Caco-2 (cell line): ENCODE measurements around the gene KRT27. TPM values are rescaled to one million over a fixed set of nuclear protein-coding genes. Genes with fewer than 3 reads are reported as not detected.

Source experiments
- BruUV-seq: library from RNA; stranded (reverse); fragments of 400-500 nt; replicated peaks from 2 replicates; lab custom pipeline; 2021; lab: Mats Ljungman, UMichigan
- CTCF ChIA-PET: fragments of 300-600 bp; sonication (Branson Sonifier 250); formaldehyde crosslinking; loops from one replicate; lab custom pipeline; 2022; ENCODE audit warnings: antibody characterized with exemption; lab: Charles Lee
- POLR2A ChIA-PET: fragments of 300-600 bp; sonication (Branson Sonifier 250); formaldehyde crosslinking; loops from one replicate; lab custom pipeline; 2022; ENCODE audit warnings: antibody characterized with exemption; lab: Charles Lee
- DNase-seq, 2 experiments: peaks; one replicate each; pipeline versions ENCODE4 v3.0.0 to v3.0.0-alpha.2; 2020 to 2022
- H3K27me3 ChIP-seq: replicated peaks from 2 replicates; pipeline ENCODE4 v1.6.0; 2011; ENCODE audit warnings: low read length; ENCODE audit not compliant: control insufficient read depth, insufficient read depth
- H3K36me3 ChIP-seq: 2 replicates; pipeline ENCODE4 v1.5.1; 2011; ENCODE audit warnings: low read length; ENCODE audit not compliant: control insufficient read depth, insufficient read depth
- H3K4me1 ChIP-seq: fragments of 250-450 bp; sonication (Bioruptor Pico); 2 replicates; pipeline ENCODE4 v1.5.1; 2020; ENCODE audit warnings: mild to moderate bottlenecking
- H3K4me3 ChIP-seq: 2 replicates; pipeline ENCODE4 v1.5.1; 2011; ENCODE audit warnings: low read depth, mild to moderate bottlenecking, control low read depth, low read length
- H3K9me3 ChIP-seq: fragments of 250-450 bp; sonication (Bioruptor Pico); 2 replicates; pipeline ENCODE4 v1.5.1; 2020; ENCODE audit warnings: mild to moderate bottlenecking, moderate library complexity
- H3K27ac Mint-ChIP-seq: one replicate; pipeline ENCODE4 v1.8.0; 2022; ENCODE audit warnings: mixed read lengths; ENCODE audit not compliant: unreplicated experiment
- H3K27me3 Mint-ChIP-seq: one replicate; pipeline ENCODE4 v1.8.0; 2022; ENCODE audit warnings: mixed read lengths; ENCODE audit not compliant: insufficient read depth, unreplicated experiment
- H3K36me3 Mint-ChIP-seq: one replicate; pipeline ENCODE4 v1.8.0; 2022; ENCODE audit warnings: mild to moderate bottlenecking, mixed read lengths; ENCODE audit not compliant: insufficient read depth, unreplicated experiment
- H3K4me1 Mint-ChIP-seq: one replicate; pipeline ENCODE4 v1.8.0; 2022; ENCODE audit warnings: low read depth, mixed read lengths; ENCODE audit not compliant: unreplicated experiment
- H3K4me3 Mint-ChIP-seq: one replicate; pipeline ENCODE4 v1.8.0; 2022; ENCODE audit warnings: mild to moderate bottlenecking, moderate library complexity, mixed read lengths; ENCODE audit not compliant: unreplicated experiment
- H3K9me3 Mint-ChIP-seq: one replicate; pipeline ENCODE4 v1.8.0; 2022; ENCODE audit warnings: mixed read lengths; ENCODE audit not compliant: unreplicated experiment
- intact Hi-C: fragments of 100-400 bp; cut with micrococcal nuclease; formaldehyde crosslinking; loops from one replicate; pipeline ENCODE4 v1.10.0; 2022; ENCODE audit not compliant: unreplicated experiment
- total RNA-seq: library from RNA; stranded (reverse); gene quantifications from 2 replicates; pipeline ENCODE4 v1.2.3, GENCODE V29; 2022
- TF ChIP-seq, protein P1 (sequence below), 2 experiments: fragments of 200-600 bp in 1 of 2; IDR thresholded peaks; 1 replicate in 1 of 2; 2 replicates in 1 of 2; pipeline versions ENCODE4 v1.5.1 to v1.8.0; 2011 to 2022; ENCODE audit warnings: antibody characterized with exemption in 1 of 2, control low read depth in 1 of 2, inconsistent platforms in 1 of 2, low read depth in 1 of 2, low read length in 1 of 2, mild to moderate bottlenecking in 1 of 2, moderate library complexity in 1 of 2; ENCODE audit not compliant: insufficient read depth in 1 of 2, severe bottlenecking in 1 of 2, unreplicated experiment in 1 of 2

The KRT27 gene
- total RNA-seq, 1 experiment from 2014 or later, result not detected

GRCh38 chr17:40827746-40828453 is 45.5 kb upstream of the KRT27 start:
- intact Hi-C loops, result no loop called here
- no peaks in the 10 kb centered on the region for H3K9me3 Mint-ChIP-seq
- Histone ChIP-seq H3K9me3 (no peaks in the 10 kb centered on the region), H3K4me1 (no peaks in the 10 kb centered on the region), H3K4me3 (no peak overlapping the region), H3K27me3 (no peaks in the 10 kb centered on the region), H3K36me3 (no peaks in the 10 kb centered on the region)
- CTCF ChIA-PET, result no interaction called here
- no peak overlapping the region for H3K27ac Mint-ChIP-seq
- no peaks in the 10 kb centered on the region for H3K27me3 Mint-ChIP-seq
- DNase-seq, result no peak
- TF ChIP-seq, protein P1, sequence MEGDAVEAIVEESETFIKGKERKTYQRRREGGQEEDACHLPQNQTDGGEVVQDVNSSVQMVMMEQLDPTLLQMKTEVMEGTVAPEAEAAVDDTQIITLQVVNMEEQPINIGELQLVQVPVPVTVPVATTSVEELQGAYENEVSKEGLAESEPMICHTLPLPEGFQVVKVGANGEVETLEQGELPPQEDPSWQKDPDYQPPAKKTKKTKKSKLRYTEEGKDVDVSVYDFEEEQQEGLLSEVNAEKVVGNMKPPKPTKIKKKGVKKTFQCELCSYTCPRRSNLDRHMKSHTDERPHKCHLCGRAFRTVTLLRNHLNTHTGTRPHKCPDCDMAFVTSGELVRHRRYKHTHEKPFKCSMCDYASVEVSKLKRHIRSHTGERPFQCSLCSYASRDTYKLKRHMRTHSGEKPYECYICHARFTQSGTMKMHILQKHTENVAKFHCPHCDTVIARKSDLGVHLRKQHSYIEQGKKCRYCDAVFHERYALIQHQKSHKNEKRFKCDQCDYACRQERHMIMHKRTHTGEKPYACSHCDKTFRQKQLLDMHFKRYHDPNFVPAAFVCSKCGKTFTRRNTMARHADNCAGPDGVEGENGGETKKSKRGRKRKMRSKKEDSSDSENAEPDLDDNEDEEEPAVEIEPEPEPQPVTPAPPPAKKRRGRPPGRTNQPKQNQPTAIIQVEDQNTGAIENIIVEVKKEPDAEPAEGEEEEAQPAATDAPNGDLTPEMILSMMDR (IDR thresholded peaks at IDR 0.05; ENCODE audit: insufficient read depth in 1 of 2, low read depth in 1 of 2, low read length in 1 of 2, severe bottlenecking in 1 of 2, unreplicated experiment in 1 of 2), result no peak
- H3K4me1 Mint-ChIP-seq, result no peaks in the 10 kb centered on the region
- POLR2A ChIA-PET, result no interaction called here
- no peak overlapping the region for H3K4me3 Mint-ChIP-seq
- BruUV-seq, result no TSS peak
- no peaks in the 10 kb centered on the region for H3K36me3 Mint-ChIP-seq

- no peaks in the 10 kb centered on the region for H3K4me1 Mint-ChIP-seq
- Histone ChIP-seq H3K4me3 (no peak overlapping the region), H3K9me3 (no peaks in the 10 kb centered on the region), H3K27me3 (no peaks in the 10 kb centered on the region), H3K4me1 (no peaks in the 10 kb centered on the region), H3K36me3 (no peaks in the 10 kb centered on the region)
- intact Hi-C loops, result no loop called here
- TF ChIP-seq, protein P1 (IDR thresholded peaks at IDR 0.05; ENCODE audit: insufficient read depth in 1 of 2, low read depth in 1 of 2, low read length in 1 of 2, severe bottlenecking in 1 of 2, unreplicated experiment in 1 of 2), result no peak
- POLR2A ChIA-PET, result no interaction called here
- no peaks in the 10 kb centered on the region for H3K27me3 Mint-ChIP-seq
- BruUV-seq, result no TSS peak
- no peak overlapping the region for H3K27ac Mint-ChIP-seq
- no peak for DNase-seq
- no peaks in the 10 kb centered on the region for H3K36me3 Mint-ChIP-seq
- H3K9me3 Mint-ChIP-seq, result no peaks in the 10 kb centered on the region
- no peak overlapping the region for H3K4me3 Mint-ChIP-seq
- CTCF ChIA-PET, result no interaction called here
Measured at GRCh38 chr17:40825599-40825998, 43.2 kb upstream of the KRT27 start.

- CTCF ChIA-PET, result no interaction called here
- H3K4me3 Mint-ChIP-seq, result no peak overlapping the region
- H3K9me3 Mint-ChIP-seq, result no peaks in the 10 kb centered on the region
- TF ChIP-seq, protein P1 (IDR thresholded peaks at IDR 0.05; ENCODE audit: insufficient read depth in 1 of 2, low read depth in 1 of 2, low read length in 1 of 2, severe bottlenecking in 1 of 2, unreplicated experiment in 1 of 2), result no peak
- no peak overlapping the region for H3K4me3 ChIP-seq
- intact Hi-C loops, result no loop called here
- no peak overlapping the region for H3K27ac Mint-ChIP-seq
- no peaks in the 10 kb centered on the region for H3K36me3 Mint-ChIP-seq
- no peaks in the 10 kb centered on the region for H3K9me3 ChIP-seq
- no peak for DNase-seq
- no TSS peak for BruUV-seq
- no peaks in the 10 kb centered on the region for H3K27me3 ChIP-seq
- H3K4me1 ChIP-seq, result peaks cover 8% of the 10 kb centered on the region
- H3K4me1 Mint-ChIP-seq, result no peaks in the 10 kb centered on the region
- H3K36me3 ChIP-seq, result no peaks in the 10 kb centered on the region
- POLR2A ChIA-PET, result no interaction called here
- no peaks in the 10 kb centered on the region for H3K27me3 Mint-ChIP-seq
Measured at GRCh38 chr17:40824015-40824832, 41.9 kb upstream of the KRT27 start.
